ENCODE results near the gene ZNF358.
"Not testable (repeated sequence)": the region's sequence is repeated elsewhere in the genome, so short reads cannot be mapped to it uniquely, and the experiment has no call there.

Gene ZNF358

DNA sequence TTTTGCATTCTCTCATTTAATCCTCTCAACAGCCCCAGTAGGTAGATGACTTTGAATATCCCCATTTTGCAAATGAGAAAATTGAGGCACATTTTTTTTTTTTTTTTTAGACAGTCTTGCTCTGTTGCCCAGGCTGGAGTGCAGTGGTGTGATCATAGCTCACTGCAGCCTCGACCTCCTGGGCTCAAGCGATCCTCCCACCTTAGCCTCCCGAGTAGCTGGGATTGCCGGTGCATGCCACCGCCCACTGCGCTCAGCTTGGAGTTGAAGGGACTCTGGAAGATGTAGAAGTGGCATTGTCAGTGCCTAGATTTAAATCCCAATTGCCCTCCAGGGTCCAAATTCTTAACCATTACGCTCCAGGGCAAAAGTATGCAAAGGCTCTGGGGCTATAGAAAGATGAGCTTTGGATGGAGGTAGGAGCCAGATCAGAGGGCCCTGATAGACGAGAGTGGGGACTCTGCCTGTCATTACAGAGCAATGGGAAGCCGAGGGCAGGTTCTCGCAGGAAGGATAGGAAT lies 5.7 kb downstream of the ZNF358 start:
- no peak for DNase-seq

DNA sequence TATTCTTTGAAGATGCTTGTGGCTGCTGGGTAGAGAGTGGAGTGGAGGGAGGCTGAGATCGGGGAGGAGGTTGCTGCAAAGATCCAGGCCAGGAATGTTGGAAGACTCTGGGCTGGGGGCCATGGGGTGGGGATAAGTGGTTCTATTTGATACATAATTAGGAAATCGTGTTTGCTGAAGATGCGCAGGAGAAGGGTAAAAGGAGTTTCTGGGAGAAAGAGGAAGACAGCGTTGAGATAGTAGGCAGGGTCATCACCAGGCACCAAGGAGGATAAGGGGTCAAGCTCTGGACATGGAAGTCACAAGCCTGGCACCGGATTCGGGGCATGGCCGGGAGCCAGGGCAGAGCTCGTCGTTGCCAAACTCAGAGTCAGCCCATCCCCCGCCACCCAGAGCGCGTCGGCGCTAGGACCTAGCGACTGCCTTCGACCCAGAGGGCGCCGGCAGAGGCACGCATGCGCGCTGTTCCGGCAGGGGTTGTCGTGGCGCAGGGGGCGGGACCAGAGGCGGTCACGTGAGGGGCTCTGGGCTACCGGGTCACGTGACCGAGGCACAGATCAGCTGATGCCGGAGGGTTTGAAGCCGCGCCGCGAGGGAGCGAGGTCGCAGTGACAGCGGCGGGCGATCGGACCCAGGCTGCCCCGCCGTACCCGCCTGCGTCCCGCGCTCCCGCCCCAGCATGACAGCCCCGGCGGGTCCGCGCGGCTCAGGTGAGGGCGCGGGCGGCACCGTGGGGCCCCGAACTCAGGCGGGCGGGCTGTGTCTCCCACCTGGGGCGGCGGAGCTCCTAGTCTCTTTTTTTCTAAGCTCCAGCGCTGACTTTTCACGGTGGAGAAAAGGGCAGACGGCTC lies 6.4 kb downstream of the ZNF358 start, which contains the start of gene MCOLN1:
MCOLN1 (plus strand) TSS at position 553 of the 851 bp plus-strand sequence; CDS start at position 680, 127 bp downstream.
- DNase-seq = peak; percentile 98

DNA sequence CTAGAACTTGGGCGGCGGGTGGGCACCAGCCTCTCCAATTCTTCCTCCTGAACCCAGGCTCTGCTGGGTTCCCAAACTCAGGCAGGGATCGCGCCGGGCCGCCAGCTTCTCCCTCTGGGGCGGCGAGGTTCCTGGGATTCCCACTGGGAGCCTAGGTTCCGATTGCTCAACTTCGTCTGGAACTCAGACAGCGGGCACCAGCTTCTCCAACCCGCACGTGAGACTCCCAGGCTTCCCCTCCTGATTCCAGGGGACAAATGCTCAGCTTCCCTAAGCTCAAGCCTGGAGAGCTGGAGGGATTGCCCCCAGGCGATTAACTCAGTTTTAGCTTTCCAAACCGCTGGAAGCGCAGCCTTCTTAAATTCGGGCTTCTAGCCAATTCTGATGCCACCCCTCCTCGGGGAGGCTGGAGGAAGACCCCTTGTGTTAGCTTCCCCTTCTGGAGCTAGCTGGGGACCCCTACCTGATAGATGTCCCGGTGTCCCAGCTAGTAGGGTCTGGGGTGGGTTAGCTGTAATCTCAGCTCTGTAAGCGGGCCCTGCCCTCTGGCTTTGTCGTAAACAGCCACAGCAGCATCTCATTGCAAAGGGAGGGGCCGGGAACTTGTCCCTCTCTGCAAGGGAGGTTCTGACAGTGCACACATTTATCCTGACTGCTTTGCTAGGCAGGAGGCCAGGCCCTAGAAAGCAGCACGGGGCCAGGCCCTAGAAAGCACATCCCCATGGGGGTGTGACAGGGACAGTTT lies 7.2 kb downstream of the ZNF358 start:
- no peak for DNase-seq

DNA sequence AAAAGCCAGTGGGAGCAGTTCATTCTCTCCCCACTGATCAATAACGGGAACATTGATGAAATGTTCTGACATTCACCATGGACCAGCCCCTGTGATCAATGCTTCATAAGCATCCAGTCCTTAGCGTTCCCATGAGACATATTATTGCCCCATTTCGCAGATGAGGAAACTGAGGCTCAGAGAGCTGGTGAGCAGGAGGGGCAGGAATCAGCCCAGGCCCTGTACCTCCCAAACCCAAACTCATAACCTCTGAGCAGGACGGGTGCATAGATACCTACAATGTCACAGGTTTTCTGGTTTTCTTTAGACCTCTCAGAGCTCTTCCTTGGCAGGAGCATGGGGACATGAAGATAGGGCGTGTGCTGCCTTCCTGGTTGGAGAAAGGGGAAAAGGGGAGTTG lies 8.6 kb downstream of the ZNF358 start:
- no peak for DNase-seq

DNA sequence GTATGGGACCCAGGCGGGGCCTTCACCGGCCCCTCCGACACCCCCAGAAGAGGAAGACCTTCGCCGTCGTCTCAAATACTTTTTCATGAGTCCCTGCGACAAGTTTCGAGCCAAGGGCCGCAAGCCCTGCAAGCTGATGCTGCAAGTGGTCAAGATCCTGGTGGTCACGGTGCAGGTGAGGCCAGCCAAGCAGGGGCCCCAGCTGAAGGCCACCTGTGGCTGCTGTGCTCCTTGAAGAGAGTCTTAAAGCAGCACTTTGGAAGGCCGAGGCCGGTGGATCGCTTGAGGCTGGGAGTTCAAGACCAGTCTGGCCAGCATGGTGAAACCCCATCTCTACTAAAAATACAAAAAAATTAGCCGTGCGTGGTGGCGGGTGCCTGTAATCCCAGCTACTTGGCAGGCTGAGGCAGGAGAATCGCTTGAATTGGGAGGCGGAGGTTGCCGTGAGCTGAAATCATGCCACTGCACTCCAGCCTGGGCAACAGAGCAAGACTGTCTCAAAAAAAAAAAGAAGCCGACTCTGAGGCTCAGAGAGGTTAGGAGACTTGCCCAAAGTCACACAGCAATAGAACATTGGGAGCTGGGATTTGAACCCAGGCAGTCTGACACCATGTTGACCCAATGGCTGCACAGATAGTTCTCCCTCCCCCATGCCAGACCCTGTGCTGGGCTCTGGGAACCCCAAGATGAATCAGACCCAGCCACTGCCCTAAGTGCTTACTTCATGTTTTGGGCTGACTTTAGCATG lies 9.3 kb downstream of the ZNF358 start:
- no peak for DNase-seq

DNA sequence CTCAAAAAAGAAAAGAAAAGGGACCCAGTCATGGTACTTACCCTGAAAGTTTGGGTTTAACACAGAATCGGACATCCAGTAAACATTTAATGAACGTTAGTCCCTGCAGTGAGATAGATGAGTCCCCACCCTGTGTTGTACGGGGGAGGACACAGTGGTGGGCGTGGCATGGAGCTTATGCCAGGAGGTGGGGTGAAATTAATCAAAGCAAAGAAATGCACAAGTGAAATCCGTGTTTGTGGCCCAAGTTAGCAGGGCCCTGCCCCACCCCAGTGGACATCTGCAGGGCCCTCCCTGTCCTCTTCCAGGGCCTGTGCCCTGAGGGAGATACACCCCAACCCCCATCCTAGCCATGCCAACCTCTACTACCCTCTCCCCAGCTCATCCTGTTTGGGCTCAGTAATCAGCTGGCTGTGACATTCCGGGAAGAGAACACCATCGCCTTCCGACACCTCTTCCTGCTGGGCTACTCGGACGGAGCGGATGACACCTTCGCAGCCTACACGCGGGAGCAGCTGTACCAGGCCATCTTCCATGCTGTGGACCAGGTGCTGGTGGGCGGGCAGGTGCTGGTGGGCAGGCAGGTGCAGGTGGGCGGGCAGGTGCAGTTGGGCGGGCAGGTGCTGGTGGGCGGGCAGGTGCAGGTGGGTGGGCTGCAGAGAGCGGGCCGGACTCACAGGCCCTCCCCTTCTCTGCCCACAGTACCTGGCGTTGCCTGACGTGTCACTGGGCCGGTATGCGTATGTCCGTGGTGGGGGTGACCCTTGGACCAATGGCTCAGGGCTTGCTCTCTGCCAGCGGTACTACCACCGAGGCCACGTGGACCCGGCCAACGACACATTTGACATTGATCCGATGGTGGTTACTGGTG lies 10.4 kb downstream of the ZNF358 start:
- DNase-seq = no peak

DNA sequence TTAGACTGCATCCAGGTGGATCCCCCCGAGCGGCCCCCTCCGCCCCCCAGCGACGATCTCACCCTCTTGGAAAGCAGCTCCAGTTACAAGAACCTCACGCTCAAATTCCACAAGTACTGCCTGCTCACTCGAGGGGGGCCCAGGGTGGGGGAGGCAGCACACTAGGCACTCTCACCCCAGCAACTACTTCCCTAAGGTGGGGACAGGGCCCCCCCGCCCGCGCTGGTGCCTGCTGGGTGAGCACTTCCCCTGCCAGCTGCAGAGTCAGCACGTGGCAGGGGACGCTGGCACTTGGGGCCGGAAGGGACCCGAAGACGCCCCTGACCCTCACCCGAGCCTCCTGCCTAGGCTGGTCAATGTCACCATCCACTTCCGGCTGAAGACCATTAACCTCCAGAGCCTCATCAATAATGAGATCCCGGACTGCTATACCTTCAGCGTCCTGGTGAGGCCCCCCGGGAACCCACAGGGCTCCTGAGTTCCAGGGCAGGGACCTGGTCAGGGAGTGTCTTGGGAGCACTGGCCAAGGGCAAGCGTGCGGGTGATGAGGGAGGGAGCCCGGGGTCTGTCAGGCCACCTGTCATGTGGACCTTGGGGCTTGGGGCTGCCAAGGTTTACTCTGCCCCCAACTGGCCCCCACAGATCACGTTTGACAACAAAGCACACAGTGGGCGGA lies 11.8 kb downstream of the ZNF358 start:
- DNase-seq = no peak

DNA sequence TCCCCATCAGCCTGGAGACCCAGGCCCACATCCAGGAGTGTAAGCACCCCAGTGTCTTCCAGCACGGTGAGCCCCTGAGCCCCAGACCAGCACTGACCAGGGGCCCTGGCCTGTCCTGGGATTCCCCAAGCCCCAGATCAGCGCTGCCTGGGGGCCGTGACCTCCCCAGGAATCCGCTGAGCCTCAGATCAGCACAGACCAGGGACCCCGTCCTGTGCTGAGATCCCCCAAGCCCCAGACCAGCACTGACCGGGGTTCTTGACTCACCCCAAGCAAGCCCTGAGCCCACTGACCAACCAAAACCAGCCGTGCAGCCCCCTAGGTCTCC lies 12.3 kb downstream of the ZNF358 start:
- no peak for DNase-seq

DNA sequence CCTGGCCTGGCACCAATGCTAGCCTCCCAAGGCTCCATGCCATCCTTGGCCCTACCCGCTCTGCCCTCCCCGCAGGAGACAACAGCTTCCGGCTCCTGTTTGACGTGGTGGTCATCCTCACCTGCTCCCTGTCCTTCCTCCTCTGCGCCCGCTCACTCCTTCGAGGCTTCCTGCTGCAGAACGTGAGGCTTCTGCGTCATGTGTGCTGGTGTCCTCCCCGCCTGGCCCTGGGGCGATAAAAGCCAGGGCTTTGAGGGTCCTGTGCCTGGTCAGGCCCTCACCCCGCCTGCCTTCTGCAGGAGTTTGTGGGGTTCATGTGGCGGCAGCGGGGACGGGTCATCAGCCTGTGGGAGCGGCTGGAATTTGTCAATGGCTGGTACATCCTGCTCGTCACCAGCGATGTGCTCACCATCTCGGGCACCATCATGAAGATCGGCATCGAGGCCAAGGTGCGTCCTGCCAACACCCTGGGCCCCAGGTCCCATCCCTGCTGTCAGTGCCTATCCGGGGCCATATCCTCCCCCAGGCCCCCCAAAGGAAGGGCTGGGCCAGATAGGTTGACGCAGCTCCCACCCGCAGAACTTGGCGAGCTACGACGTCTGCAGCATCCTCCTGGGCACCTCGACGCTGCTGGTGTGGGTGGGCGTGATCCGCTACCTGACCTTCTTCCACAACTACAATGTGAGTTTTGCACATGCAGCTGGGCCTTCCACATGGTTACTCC lies 12.8 kb downstream of the ZNF358 start:
- DNase-seq = no peak

DNA sequence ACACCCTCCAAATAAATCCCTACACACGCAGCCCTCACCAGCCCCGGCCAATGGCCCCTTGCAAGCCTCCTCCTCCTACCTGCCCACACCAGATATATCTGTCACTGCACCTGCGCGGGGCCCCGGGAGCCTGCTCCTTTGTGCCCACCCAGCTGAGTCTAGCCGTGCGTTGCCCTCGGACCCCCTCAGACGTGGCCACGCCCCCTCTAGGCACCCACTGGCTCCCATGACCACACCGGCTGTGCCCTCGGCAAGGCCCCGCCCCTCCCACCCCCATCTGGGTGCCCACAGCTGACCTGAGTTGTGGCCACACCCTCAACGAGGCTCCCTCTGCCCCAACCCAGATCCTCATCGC lies 13.3 kb downstream of the ZNF358 start:
- no peak for DNase-seq

DNA sequence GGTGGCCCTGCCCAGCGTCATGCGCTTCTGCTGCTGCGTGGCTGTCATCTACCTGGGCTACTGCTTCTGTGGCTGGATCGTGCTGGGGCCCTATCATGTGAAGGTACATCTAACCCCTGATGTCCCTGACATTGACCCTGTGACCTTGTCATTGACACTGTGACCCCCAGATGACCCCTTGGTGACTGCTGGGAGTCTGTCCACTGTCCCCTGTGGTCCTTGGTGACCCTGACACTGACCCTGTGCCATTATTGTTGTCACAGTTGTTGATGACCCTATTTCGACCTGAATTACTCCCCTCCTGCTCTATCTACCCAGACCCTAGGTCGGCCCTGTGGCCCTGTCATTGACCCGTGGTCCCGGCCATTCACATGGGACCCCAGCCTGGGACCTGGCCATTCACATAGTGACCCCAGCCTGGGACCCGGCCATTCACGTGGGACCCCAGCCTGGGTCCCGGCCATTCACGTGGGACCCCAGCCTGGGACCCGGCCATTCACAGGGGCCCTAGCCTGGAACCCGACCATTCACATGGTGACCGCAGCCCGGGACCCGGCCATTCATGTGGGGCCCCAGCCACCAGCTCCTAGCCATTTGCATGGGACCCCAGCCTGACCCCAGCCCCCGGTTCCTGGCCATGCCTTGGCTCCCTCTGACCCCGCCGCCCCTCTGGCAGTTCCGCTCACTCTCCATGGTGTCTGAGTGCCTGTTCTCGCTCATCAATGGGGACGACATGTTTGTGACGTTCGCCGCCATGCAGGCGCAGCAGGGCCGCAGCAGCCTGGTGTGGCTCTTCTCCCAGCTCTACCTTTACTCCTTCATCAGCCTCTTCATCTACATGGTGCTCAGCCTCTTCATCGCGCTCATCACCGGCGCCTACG lies 13.9 kb downstream of the ZNF358 start:
- no peak for DNase-seq

DNA sequence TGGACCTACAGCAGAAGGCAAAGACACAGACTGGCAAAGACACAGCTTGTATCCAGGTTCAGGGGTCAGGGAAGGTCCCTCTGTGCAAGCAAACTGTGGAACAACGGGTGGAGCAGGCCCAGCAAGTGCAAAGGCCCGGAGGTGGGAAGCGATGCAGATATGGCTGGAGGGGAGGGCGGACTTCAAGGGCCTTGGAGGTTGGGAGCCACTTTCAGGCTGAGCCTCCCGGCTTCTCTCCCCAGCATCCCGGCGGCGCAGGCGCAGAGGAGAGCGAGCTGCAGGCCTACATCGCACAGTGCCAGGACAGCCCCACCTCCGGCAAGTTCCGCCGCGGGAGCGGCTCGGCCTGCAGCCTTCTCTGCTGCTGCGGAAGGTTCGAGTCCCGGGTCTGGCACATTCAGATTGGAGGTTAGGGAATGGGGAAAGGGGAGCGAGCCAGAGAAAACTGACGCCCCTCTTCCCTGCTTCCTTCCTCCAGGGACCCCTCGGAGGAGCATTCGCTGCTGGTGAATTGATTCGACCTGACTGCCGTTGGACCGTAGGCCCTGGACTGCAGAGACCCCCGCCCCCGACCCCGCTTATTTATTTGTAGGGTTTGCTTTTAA lies 17.5 kb downstream of the ZNF358 start:
- DNase-seq = no peak

DNA sequence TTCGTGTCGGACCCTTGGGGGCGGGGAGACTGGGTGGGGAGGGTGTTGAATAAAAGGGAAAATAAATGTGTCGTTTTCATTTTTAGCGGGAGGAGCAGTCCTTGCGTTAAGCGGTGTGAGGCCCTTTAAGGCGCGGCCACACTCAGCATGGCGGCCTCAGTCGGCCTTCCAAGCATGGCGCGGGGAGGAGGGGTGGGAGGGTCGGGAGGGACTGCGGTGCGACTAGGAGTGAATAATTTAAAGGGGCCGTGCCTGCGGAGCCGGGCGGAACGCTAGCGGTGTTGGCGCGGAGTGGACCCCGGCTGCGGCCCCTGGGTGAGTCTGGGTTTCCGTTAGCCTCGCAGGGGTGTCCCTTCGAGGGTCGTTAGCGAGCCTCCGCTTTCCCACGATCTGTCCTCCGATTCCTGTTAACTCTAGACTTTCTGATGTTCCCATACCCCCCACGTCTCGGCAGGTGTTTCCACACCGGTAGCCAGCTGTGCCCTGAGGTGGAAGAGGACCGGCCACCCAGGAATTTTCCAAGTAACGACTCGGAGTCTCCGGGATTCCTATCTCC lies 18.1 kb downstream of the ZNF358 start:
- peak; percentile 90 for DNase-seq

DNA sequence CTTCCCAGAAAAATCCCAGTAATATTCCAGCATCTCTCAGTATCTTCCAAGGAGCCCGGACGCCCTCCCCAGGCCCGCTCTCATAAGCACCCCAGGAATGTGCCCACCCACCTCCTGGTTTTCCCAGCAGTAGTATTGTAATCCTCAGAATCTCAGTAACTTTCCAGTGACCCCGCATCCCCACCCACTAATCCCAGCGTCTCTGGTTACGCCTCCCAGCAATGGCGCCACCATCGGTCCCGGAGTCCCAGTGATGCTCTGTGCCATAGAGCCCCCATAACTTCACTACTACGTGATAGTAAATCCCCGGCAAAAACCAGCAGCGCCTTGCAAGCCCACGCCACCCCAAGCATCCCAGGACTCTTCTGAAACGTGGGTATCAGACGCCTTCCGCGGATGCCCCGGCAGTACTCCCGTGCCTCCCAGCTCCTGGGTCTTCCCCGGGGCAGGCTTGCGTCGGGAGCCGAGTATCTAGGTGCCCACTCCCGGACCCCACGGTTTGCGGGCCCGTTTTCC lies 18.7 kb downstream of the ZNF358 start:
- DNase-seq = peak; percentile 41

DNA sequence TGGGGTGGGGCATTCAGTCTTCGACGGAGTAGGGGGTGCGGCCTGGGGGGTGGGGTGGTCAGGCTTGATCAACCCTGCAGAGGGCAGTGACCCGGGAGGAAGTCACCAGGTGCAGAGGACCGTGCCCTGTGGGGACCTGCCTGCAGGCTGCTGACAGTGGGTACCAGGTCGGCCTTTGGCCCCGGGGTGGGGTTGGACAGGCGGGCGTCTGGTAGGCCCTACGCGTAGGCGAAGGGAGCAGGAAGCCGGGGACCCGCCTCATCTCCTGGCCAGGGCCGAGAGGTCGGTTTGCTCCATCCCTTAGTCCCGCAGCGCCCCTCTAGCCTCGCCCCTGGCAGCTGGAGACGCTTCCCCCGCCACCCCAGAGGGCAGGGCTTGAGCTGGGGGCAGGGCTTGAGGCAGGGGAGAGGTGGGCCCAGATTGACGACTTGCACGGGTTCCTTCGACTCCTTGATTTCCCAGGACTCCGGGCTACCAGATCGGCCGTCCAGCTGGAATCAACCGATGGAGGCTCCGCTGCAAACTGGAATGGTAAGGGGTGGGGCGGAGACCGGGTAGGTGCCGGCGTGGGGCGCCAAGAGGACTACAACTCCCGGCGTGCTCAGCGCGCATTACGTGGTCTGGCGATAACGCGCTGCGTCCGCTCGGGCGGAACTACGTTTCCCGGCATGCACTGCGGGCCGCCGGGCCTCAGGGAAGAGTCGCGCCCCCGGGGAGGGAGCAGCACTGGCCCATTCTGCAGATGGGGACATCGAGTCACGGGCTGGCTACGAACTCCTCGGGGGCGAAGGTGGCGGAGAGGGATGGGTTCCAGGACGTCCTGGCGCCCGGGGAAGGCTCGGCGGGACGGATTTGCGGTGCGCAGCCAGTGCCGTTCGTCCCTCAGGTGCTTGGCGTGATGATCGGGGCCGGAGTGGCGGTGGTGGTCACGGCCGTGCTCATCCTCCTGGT lies 19.4 kb downstream of the ZNF358 start, which contains the start of gene PNPLA6:
PNPLA6 (plus strand) TSS at position 671 of the 951 bp plus-strand sequence; CDS start at position 743, 72 bp downstream.
- peak; percentile 91 for DNase-seq

DNA sequence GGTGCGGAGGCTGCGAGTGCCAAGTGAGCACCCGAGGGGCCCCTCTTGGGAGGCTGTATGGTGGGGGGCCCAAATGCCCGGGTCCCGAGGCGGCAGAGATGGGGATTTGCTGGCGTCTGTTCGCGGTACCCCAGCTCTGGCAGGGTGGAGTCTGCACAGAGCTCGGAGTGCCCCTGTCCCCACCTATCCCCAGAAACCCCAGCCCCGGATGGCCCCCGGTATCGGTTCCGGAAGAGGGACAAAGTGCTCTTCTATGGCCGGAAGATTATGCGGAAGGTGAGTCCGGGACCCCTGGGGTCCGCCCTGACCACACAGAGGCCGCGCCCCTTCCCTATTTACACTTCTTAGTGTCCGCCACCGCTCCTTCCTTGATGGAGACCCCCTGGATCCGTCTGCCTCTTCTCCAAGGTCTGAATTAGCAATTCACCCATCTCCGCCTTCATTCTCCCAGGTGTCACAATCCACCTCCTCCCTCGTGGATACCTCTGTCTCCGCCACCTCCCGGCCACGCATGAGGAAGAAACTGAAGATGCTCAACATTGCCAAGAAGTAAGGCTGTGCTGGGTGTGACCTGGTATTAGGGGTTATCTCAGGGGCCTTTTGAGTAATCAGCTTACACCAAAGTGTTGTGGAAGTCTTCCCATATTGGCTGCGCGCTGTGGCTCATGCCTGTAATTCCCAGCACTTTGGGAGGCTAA lies 20.2 kb downstream of the ZNF358 start:
- DNase-seq = no peak

DNA sequence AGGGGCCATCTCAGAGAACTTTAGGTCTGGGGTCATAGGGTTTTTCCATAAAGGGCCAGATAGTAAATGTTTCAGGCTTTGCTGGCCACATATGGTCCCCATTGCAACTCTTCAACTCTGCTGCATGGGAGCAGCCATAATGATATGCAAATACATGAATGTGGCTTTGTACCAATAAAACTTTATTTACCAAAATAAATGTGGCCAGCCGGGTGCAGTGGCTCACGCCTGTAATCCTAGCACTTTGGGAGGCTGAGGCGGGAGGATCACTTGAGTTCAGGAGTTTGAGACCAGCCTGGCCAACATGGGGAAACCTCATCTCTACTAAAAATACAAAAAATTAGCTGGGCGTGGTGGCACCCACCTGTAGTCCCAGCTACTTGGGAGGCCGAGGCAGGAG lies 23.1 kb downstream of the ZNF358 start:
- not testable (repeated sequence) for DNase-seq

Measured in stimulated activated naive CD4-positive, alpha-beta T cell treated with Interleukin-2 at 50 U/mL for 16 hours (primary cell).